ENCODE data around the gene TRIM8.
A peak's percentile ranks its signal among the peaks of the same experiment; 100 is the strongest.

TRIM8 gene

GRCh38 chr10:102602272-102603045, 41.8 kb upstream of the TRIM8 start:
- Histone ChIP-seq H3K36me3 (ENCODE audit: control insufficient read depth, insufficient read depth, low read length) (peaks cover 40% of the 10 kb centered on the region), H3K9me3 (ENCODE audit: control insufficient read depth, low read length) (no peaks in the 10 kb centered on the region), H3K27ac (ENCODE audit: insufficient read depth, low read length, poor library complexity, severe bottlenecking) (no peak overlapping the region), H3K4me1 (ENCODE audit: control insufficient read depth, insufficient read depth, low read length, poor library complexity, severe bottlenecking) (no peaks in the 10 kb centered on the region), H3K27me3 (replicated peaks; ENCODE audit: control insufficient read depth, insufficient read depth, low read length, poor library complexity, severe bottlenecking) (no peaks in the 10 kb centered on the region), H3K4me3 (ENCODE audit: insufficient read depth, low read depth, low read length, poor library complexity, severe bottlenecking) (no peak overlapping the region)
- DNase-seq, result no peak

- H3K36me3 ChIP-seq (ENCODE audit: control insufficient read depth, insufficient read depth, low read length), result peaks cover 33% of the 10 kb centered on the region
- no peaks in the 10 kb centered on the region for H3K27me3 ChIP-seq (replicated peaks; ENCODE audit: control insufficient read depth, insufficient read depth, low read length, poor library complexity, severe bottlenecking)
- no peak overlapping the region for H3K4me3 ChIP-seq (ENCODE audit: insufficient read depth, low read depth, low read length, poor library complexity, severe bottlenecking)
- H3K4me1 ChIP-seq (ENCODE audit: control insufficient read depth, insufficient read depth, low read length, poor library complexity, severe bottlenecking), result no peaks in the 10 kb centered on the region
- DNase-seq, result no peak
- H3K9me3 ChIP-seq (ENCODE audit: control insufficient read depth, low read length), result no peaks in the 10 kb centered on the region
- H3K27ac ChIP-seq (ENCODE audit: insufficient read depth, low read length, poor library complexity, severe bottlenecking), result no peak overlapping the region
Observed at GRCh38 chr10:102603946-102604345, 40.3 kb upstream of the TRIM8 start.

GRCh38 chr10:102604439-102604841, 39.8 kb upstream of the TRIM8 start:
- no peaks in the 10 kb centered on the region for H3K27me3 ChIP-seq (replicated peaks; ENCODE audit: control insufficient read depth, insufficient read depth, low read length, poor library complexity, severe bottlenecking)
- H3K4me1 ChIP-seq (ENCODE audit: control insufficient read depth, insufficient read depth, low read length, poor library complexity, severe bottlenecking), result no peaks in the 10 kb centered on the region
- DNase-seq, result no peak
- H3K36me3 ChIP-seq (ENCODE audit: control insufficient read depth, insufficient read depth, low read length), result peaks cover 33% of the 10 kb centered on the region
- no peak overlapping the region for H3K27ac ChIP-seq (ENCODE audit: insufficient read depth, low read length, poor library complexity, severe bottlenecking)
- H3K4me3 ChIP-seq (ENCODE audit: insufficient read depth, low read depth, low read length, poor library complexity, severe bottlenecking), result no peak overlapping the region
- H3K9me3 ChIP-seq (ENCODE audit: control insufficient read depth, low read length), result no peaks in the 10 kb centered on the region

- H3K27ac ChIP-seq (ENCODE audit: insufficient read depth, low read length, poor library complexity, severe bottlenecking), result no peak overlapping the region
- no peaks in the 10 kb centered on the region for H3K27me3 ChIP-seq (replicated peaks; ENCODE audit: control insufficient read depth, insufficient read depth, low read length, poor library complexity, severe bottlenecking)
- H3K36me3 ChIP-seq (ENCODE audit: control insufficient read depth, insufficient read depth, low read length), result peaks cover 22% of the 10 kb centered on the region
- no peaks in the 10 kb centered on the region for H3K9me3 ChIP-seq (ENCODE audit: control insufficient read depth, low read length)
- H3K4me1 ChIP-seq (ENCODE audit: control insufficient read depth, insufficient read depth, low read length, poor library complexity, severe bottlenecking), result peaks cover 3% of the 10 kb centered on the region
- H3K4me3 ChIP-seq (ENCODE audit: insufficient read depth, low read depth, low read length, poor library complexity, severe bottlenecking), result no peak overlapping the region
- DNase-seq, result no peak
Observed at GRCh38 chr10:102605712-102606111, 38.6 kb upstream of the TRIM8 start.

GRCh38 chr10:102608487-102608886, 35.8 kb upstream of the TRIM8 start:
- peaks cover 11% of the 10 kb centered on the region for H3K36me3 ChIP-seq (ENCODE audit: control insufficient read depth, insufficient read depth, low read length)
- H3K4me3 ChIP-seq (ENCODE audit: insufficient read depth, low read depth, low read length, poor library complexity, severe bottlenecking), result no peak overlapping the region
- H3K4me1 ChIP-seq (ENCODE audit: control insufficient read depth, insufficient read depth, low read length, poor library complexity, severe bottlenecking), result peaks cover 28% of the 10 kb centered on the region
- H3K27ac ChIP-seq (ENCODE audit: insufficient read depth, low read length, poor library complexity, severe bottlenecking), result no peak overlapping the region
- no peaks in the 10 kb centered on the region for H3K27me3 ChIP-seq (replicated peaks; ENCODE audit: control insufficient read depth, insufficient read depth, low read length, poor library complexity, severe bottlenecking)
- H3K9me3 ChIP-seq (ENCODE audit: control insufficient read depth, low read length), result no peaks in the 10 kb centered on the region
- DNase-seq, result no peak

GRCh38 chr10:102610441-102610887, 33.8 kb upstream of the TRIM8 start:
- H3K27ac ChIP-seq (ENCODE audit: insufficient read depth, low read length, poor library complexity, severe bottlenecking), result peak overlapping the region; percentile 83
- H3K36me3 ChIP-seq (ENCODE audit: control insufficient read depth, insufficient read depth, low read length), result peaks cover 5% of the 10 kb centered on the region
- DNase-seq, result peak in 1 of 3 donors; percentile 20
- H3K4me1 ChIP-seq (ENCODE audit: control insufficient read depth, insufficient read depth, low read length, poor library complexity, severe bottlenecking), result peaks cover 31% of the 10 kb centered on the region
- H3K4me3 ChIP-seq (ENCODE audit: insufficient read depth, low read depth, low read length, poor library complexity, severe bottlenecking), result no peak overlapping the region
- no peaks in the 10 kb centered on the region for H3K27me3 ChIP-seq (replicated peaks; ENCODE audit: control insufficient read depth, insufficient read depth, low read length, poor library complexity, severe bottlenecking)
- H3K9me3 ChIP-seq (ENCODE audit: control insufficient read depth, low read length), result no peaks in the 10 kb centered on the region

- no peak overlapping the region for H3K4me3 ChIP-seq (ENCODE audit: insufficient read depth, low read depth, low read length, poor library complexity, severe bottlenecking)
- H3K4me1 ChIP-seq (ENCODE audit: control insufficient read depth, insufficient read depth, low read length, poor library complexity, severe bottlenecking), result peaks cover 31% of the 10 kb centered on the region
- no peaks in the 10 kb centered on the region for H3K27me3 ChIP-seq (replicated peaks; ENCODE audit: control insufficient read depth, insufficient read depth, low read length, poor library complexity, severe bottlenecking)
- DNase-seq, result no peak
- H3K27ac ChIP-seq (ENCODE audit: insufficient read depth, low read length, poor library complexity, severe bottlenecking), result peak overlapping the region; percentile 83
- H3K9me3 ChIP-seq (ENCODE audit: control insufficient read depth, low read length), result no peaks in the 10 kb centered on the region
- H3K36me3 ChIP-seq (ENCODE audit: control insufficient read depth, insufficient read depth, low read length), result peaks cover 16% of the 10 kb centered on the region
Observed at GRCh38 chr10:102611514-102612087, 32.7 kb upstream of the TRIM8 start.

GRCh38 chr10:102612964-102613275, 31.4 kb upstream of the TRIM8 start:
- Histone ChIP-seq H3K27ac (ENCODE audit: insufficient read depth, low read length, poor library complexity, severe bottlenecking) (peak overlapping the region; percentile 83), H3K27me3 (replicated peaks; ENCODE audit: control insufficient read depth, insufficient read depth, low read length, poor library complexity, severe bottlenecking) (no peaks in the 10 kb centered on the region), H3K4me1 (ENCODE audit: control insufficient read depth, insufficient read depth, low read length, poor library complexity, severe bottlenecking) (peaks cover 31% of the 10 kb centered on the region), H3K36me3 (ENCODE audit: control insufficient read depth, insufficient read depth, low read length) (peaks cover 29% of the 10 kb centered on the region), H3K9me3 (ENCODE audit: control insufficient read depth, low read length) (no peaks in the 10 kb centered on the region), H3K4me3 (ENCODE audit: insufficient read depth, low read depth, low read length, poor library complexity, severe bottlenecking) (no peak overlapping the region)
- DNase-seq, result peak in 2 of 3 donors; percentile 13 to 64

GRCh38 chr10:102613286-102613685, 31.0 kb upstream of the TRIM8 start:
- Histone ChIP-seq H3K4me3 (ENCODE audit: insufficient read depth, low read depth, low read length, poor library complexity, severe bottlenecking) (no peak overlapping the region), H3K36me3 (ENCODE audit: control insufficient read depth, insufficient read depth, low read length) (peaks cover 33% of the 10 kb centered on the region), H3K9me3 (ENCODE audit: control insufficient read depth, low read length) (no peaks in the 10 kb centered on the region), H3K27me3 (replicated peaks; ENCODE audit: control insufficient read depth, insufficient read depth, low read length, poor library complexity, severe bottlenecking) (no peaks in the 10 kb centered on the region), H3K27ac (ENCODE audit: insufficient read depth, low read length, poor library complexity, severe bottlenecking) (peak overlapping the region; percentile 83), H3K4me1 (ENCODE audit: control insufficient read depth, insufficient read depth, low read length, poor library complexity, severe bottlenecking) (peaks cover 31% of the 10 kb centered on the region)
- peak in 1 of 3 donors; percentile 18 for DNase-seq

GRCh38 chr10:102613785-102614184, 30.5 kb upstream of the TRIM8 start:
- Histone ChIP-seq H3K27ac (ENCODE audit: insufficient read depth, low read length, poor library complexity, severe bottlenecking) (peak overlapping the region; percentile 83), H3K4me3 (ENCODE audit: insufficient read depth, low read depth, low read length, poor library complexity, severe bottlenecking) (no peak overlapping the region), H3K27me3 (replicated peaks; ENCODE audit: control insufficient read depth, insufficient read depth, low read length, poor library complexity, severe bottlenecking) (no peaks in the 10 kb centered on the region), H3K4me1 (ENCODE audit: control insufficient read depth, insufficient read depth, low read length, poor library complexity, severe bottlenecking) (peaks cover 31% of the 10 kb centered on the region), H3K9me3 (ENCODE audit: control insufficient read depth, low read length) (no peaks in the 10 kb centered on the region), H3K36me3 (ENCODE audit: control insufficient read depth, insufficient read depth, low read length) (peaks cover 34% of the 10 kb centered on the region)
- no peak for DNase-seq
